HCT116 (cell line): Measurements from ENCODE around the gene ATAD3A. TPM values are rescaled to one million over a fixed set of nuclear protein-coding genes. Genes with fewer than 3 reads are reported as not detected.

ENCODE experiments used
- ATAC-seq: fragments of 200-7000 bp; cut with Tn5 transposase; 2 replicates; pipeline ENCODE4 v1.9.1; 2020; ENCODE audit warnings: mild to moderate bottlenecking, moderate library complexity
- BruUV-seq: library from RNA; stranded (reverse); fragments of 400-500 nt; replicated peaks from 2 replicates; lab custom pipeline; 2021; lab: Mats Ljungman, UMichigan
- CTCF ChIA-PET: fragments of 300-600 bp; sonication (Branson Sonifier 250); formaldehyde crosslinking; loops from one replicate; lab custom pipeline; 2021; ENCODE audit warnings: antibody characterized with exemption; lab: Charles Lee
- POLR2A ChIA-PET: fragments of 300-600, 350-600 bp; sonication (Branson Sonifier 250); formaldehyde crosslinking; loops from one replicate; lab custom pipeline; 2021; ENCODE audit warnings: antibody characterized with exemption; lab: Charles Lee
- RAD21 ChIA-PET, 2 experiments: fragments of 300-600 bp; sonication (Branson Sonifier 250); formaldehyde crosslinking; loops; one replicate each; lab custom pipeline; 2023; ENCODE audit warnings: low total read pairs in 2 of 2; ENCODE audit not compliant: uncharacterized antibody in 2 of 2, unreplicated experiment in 2 of 2, low non-redundant PET in 1 of 2; lab: Charles Lee
- DNase-seq: peaks from one replicate; pipeline ENCODE4 v3.0.0-alpha.2; 2010; ENCODE audit warnings: low read depth, low spot score
- H2AFZ ChIP-seq: fragments of 200-600 bp; shearing (Covaris generic), sonication (generic); 2 replicates; pipeline ENCODE4 v1.6.1; 2017; ENCODE audit warnings: low read depth, mixed run types, mixed read lengths, antibody characterized with exemption, low read length; ENCODE audit not compliant: poor library complexity, severe bottlenecking
- H3K27ac ChIP-seq: 2 replicates; pipeline ENCODE4 v1.5.1; 2012; ENCODE audit warnings: low read depth, low read length
- H3K27me3 ChIP-seq: fragments of 200-600 bp; sonication (generic); 2 replicates; pipeline ENCODE4 v1.6.1; 2016; ENCODE audit warnings: mixed run types, low read length, mixed read lengths; ENCODE audit not compliant: insufficient read depth
- H3K36me3 ChIP-seq, 2 experiments: fragments of 200-500 bp in 1 of 2; fragments of 200-600 bp in 1 of 2; sonication (Bioruptor generic) in 1 of 2; sonication (generic) in 1 of 2; 2 replicates each; pipeline versions ENCODE4 v1.5.1 to v1.6.1; 2014 to 2016; ENCODE audit warnings: low read length in 2 of 2, inconsistent platforms in 1 of 2, mixed read lengths in 1 of 2, mixed run types in 1 of 2; ENCODE audit not compliant: insufficient read depth in 2 of 2, control insufficient read depth in 1 of 2
- H3K4me1 ChIP-seq, 2 experiments: fragments of 200-600 bp in 1 of 2; sonication (generic) in 1 of 2; 2 replicates each; pipeline versions ENCODE4 v1.5.1 to v1.6.1; 2012 to 2017; ENCODE audit warnings: low read length in 2 of 2, inconsistent platforms in 1 of 2, mild to moderate bottlenecking in 1 of 2, mixed read lengths in 1 of 2, mixed run types in 1 of 2, moderate library complexity in 1 of 2; ENCODE audit not compliant: insufficient read depth in 2 of 2, control insufficient read depth in 1 of 2
- H3K4me2 ChIP-seq: fragments of 200-600 bp; sonication (generic); 2 replicates; pipeline ENCODE4 v1.6.1; 2017; ENCODE audit warnings: mixed run types, low read length, mixed read lengths
- H3K4me3 ChIP-seq, 2 experiments: fragments of 200-600 bp in 1 of 2; sonication (generic) in 1 of 2; replicated peaks in 1 of 2; 2 replicates each; pipeline ENCODE4 v1.5.1; 2011 to 2016; ENCODE audit warnings: low read length in 2 of 2, control low read depth in 1 of 2, low read depth in 1 of 2, mild to moderate bottlenecking in 1 of 2, mixed read lengths in 1 of 2, mixed run types in 1 of 2
- H3K79me2 ChIP-seq: fragments of 200-600 bp; sonication (generic); 2 replicates; pipeline ENCODE4 v1.6.1; 2017; ENCODE audit warnings: mild to moderate bottlenecking, mixed run types, low read length, moderate library complexity, mixed read lengths; ENCODE audit not compliant: insufficient read depth
- H3K9ac ChIP-seq: fragments of 200-600 bp; sonication (generic); 2 replicates; pipeline ENCODE4 v1.6.1; 2016; ENCODE audit warnings: low read length, mixed read lengths
- H3K9me2 ChIP-seq: fragments of 200-600 bp; sonication (generic), shearing (Covaris generic); 2 replicates; pipeline ENCODE4 v1.6.1; 2017; ENCODE audit warnings: mixed run types, mild to moderate bottlenecking, moderate library complexity; ENCODE audit not compliant: insufficient read depth
- H3K9me3 ChIP-seq, 2 experiments: fragments of 200-500 bp in 1 of 2; fragments of 200-600 bp in 1 of 2; sonication (Bioruptor generic) in 1 of 2; sonication (generic) in 1 of 2; 2 replicates each; pipeline ENCODE4 v1.6.1; 2014 to 2017; ENCODE audit warnings: low read length in 2 of 2, mixed read lengths in 2 of 2, inconsistent platforms in 1 of 2, low read depth in 1 of 2, mild to moderate bottlenecking in 1 of 2, mixed run types in 1 of 2, moderate library complexity in 1 of 2; ENCODE audit not compliant: control insufficient read depth in 1 of 2, insufficient read depth in 1 of 2
- H4K20me1 ChIP-seq: fragments of 200-600 bp; sonication (generic), shearing (Covaris generic); 2 replicates; pipeline ENCODE4 v1.6.1; 2017; ENCODE audit warnings: mixed run types, mild to moderate bottlenecking, moderate library complexity; ENCODE audit not compliant: insufficient read depth
- CBX3 ChIP-seq: IDR thresholded peaks from 2 replicates; pipeline ENCODE4 v1.6.1; 2012; ENCODE audit warnings: low read depth
- EGR1 ChIP-seq: IDR thresholded peaks from 2 replicates; pipeline ENCODE4 v1.6.1; 2012; ENCODE audit warnings: low read depth
- EZH2 ChIP-seq: fragments of 200-600 bp; sonication (generic); IDR thresholded peaks from 2 replicates; pipeline ENCODE4 v1.6.1; 2017; ENCODE audit warnings: antibody characterized with exemption, mixed run types
- EZH2phosphoT487 ChIP-seq: fragments of 200-600 bp; IDR thresholded peaks from 2 replicates; pipeline ENCODE4 v1.6.1; 2018; ENCODE audit warnings: antibody characterized with exemption, borderline replicate concordance
- FOSL1 ChIP-seq: IDR thresholded peaks from 2 replicates; pipeline ENCODE4 v1.6.1; 2012; ENCODE audit warnings: low read depth
- JUND ChIP-seq: IDR thresholded peaks from 2 replicates; pipeline ENCODE4 v1.6.1; 2012
- POLR2A ChIP-seq: IDR thresholded peaks from 2 replicates; pipeline ENCODE4 v1.7.0; 2011; ENCODE audit warnings: borderline replicate concordance; ENCODE audit not compliant: insufficient read depth, insufficient read length; ENCODE audit errors: extremely low read depth
- POLR2AphosphoS5 ChIP-seq: IDR thresholded peaks from 2 replicates; pipeline ENCODE4 v1.6.1; 2011; ENCODE audit warnings: mild to moderate bottlenecking, low read depth, low read length, moderate library complexity
- RAD21 ChIP-seq: IDR thresholded peaks from 2 replicates; pipeline ENCODE4 v1.6.1; 2012; ENCODE audit warnings: low read depth, mild to moderate bottlenecking
- SP1 ChIP-seq: IDR thresholded peaks from 2 replicates; pipeline ENCODE4 v1.6.1; 2012; ENCODE audit warnings: low read depth
- TCF7L2 ChIP-seq: IDR thresholded peaks from 2 replicates; pipeline ENCODE4 v1.7.0; 2011; ENCODE audit warnings: borderline replicate concordance, inconsistent platforms; ENCODE audit not compliant: insufficient read depth, insufficient read length; ENCODE audit errors: extremely low read depth
- YY1 ChIP-seq: IDR thresholded peaks from 2 replicates; pipeline ENCODE4 v1.6.1; 2011; ENCODE audit warnings: low read length, low read depth, moderate library complexity, mild to moderate bottlenecking; ENCODE audit not compliant: insufficient replicate concordance; ENCODE audit errors: extremely low read depth
- ZFX ChIP-seq: fragments of 450-650 bp; IDR thresholded peaks from 2 replicates; pipeline ENCODE4 v1.6.1; 2017
- intact Hi-C: fragments of 100-400 bp; cut with micrococcal nuclease; formaldehyde crosslinking; loops from 2 replicates; pipeline ENCODE4 v1.10.0; 2022
- total RNA-seq: library from RNA; stranded (reverse); gene quantifications from one replicate; pipeline ENCODE4 v1.2.1, GENCODE V29; 2021; ENCODE audit not compliant: unreplicated experiment
- TF ChIP-seq, protein P1 (sequence below): IDR thresholded peaks from 2 replicates; pipeline ENCODE4 v1.6.1; 2011; ENCODE audit warnings: mild to moderate bottlenecking, low read length, moderate library complexity; ENCODE audit not compliant: insufficient replicate concordance; ENCODE audit errors: extremely low read depth
- TF ChIP-seq, protein P2 (sequence below): IDR thresholded peaks from 2 replicates; pipeline ENCODE4 v1.6.1; 2012; ENCODE audit warnings: low read depth

ATAD3A gene
- total RNA-seq, 1 experiment from 2014 or later: 92.3 TPM

DNA sequence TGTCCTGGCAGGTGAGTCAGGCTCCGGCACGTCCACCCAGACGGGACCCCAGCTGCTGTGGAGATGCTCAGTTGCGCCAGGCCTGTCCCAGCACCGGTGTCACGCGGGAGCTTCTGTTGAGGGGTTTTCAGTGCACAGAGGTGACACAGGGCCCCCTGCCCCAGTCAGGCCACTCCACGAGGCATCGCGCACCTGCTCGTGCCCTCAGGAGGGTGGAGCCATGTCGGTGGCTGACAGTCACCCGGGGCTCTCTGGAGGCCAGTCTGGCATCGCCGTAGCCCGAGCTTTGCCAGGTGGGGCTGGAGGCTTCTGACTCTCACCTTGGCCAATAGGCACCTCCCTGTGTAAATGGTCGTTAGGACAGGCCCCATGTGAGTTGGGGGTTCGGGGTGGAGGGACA lies 17.4 kb downstream of the ATAD3A start:
- H3K9me3 ChIP-seq: no peaks in the 10 kb centered on the region; a peak in 1 of 4 replicates
- H3K4me3 ChIP-seq: no peak overlapping the region
- BruUV-seq: no TSS peak
- intact Hi-C loops: no loop called here
- no peak overlapping the region for H3K4me2 ChIP-seq
- POLR2A ChIA-PET: no interaction called here
- H3K79me2 ChIP-seq: no peaks in the 10 kb centered on the region
- CTCF ChIA-PET: no interaction called here
- no peak overlapping the region for H2AFZ ChIP-seq
- H3K27me3 ChIP-seq: no peaks in the 10 kb centered on the region
- no peak for TF ChIP-seq ZFX
- TF ChIP-seq EZH2phosphoT487: no peak
- no peak for TF ChIP-seq SP1
- no peak for TF ChIP-seq POLR2AphosphoS5
- TF ChIP-seq, protein P1, sequence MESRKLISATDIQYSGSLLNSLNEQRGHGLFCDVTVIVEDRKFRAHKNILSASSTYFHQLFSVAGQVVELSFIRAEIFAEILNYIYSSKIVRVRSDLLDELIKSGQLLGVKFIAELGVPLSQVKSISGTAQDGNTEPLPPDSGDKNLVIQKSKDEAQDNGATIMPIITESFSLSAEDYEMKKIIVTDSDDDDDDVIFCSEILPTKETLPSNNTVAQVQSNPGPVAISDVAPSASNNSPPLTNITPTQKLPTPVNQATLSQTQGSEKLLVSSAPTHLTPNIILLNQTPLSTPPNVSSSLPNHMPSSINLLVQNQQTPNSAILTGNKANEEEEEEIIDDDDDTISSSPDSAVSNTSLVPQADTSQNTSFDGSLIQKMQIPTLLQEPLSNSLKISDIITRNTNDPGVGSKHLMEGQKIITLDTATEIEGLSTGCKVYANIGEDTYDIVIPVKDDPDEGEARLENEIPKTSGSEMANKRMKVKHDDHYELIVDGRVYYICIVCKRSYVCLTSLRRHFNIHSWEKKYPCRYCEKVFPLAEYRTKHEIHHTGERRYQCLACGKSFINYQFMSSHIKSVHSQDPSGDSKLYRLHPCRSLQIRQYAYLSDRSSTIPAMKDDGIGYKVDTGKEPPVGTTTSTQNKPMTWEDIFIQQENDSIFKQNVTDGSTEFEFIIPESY: no peak
- DNase-seq (no peak), ATAC-seq (no peak)
- H3K4me1 ChIP-seq: no peaks in the 10 kb centered on the region
- RAD21 ChIA-PET: no interaction called here
- no peak overlapping the region for H3K27ac ChIP-seq
- H4K20me1 ChIP-seq: no peaks in the 10 kb centered on the region
- no peaks in the 10 kb centered on the region for H3K9me2 ChIP-seq
- peaks cover 6 to 39% of the 10 kb centered on the region in 2 experiments; a peak in 3 of 4 replicates for H3K36me3 ChIP-seq
- no peak overlapping the region for H3K9ac ChIP-seq

DNA sequence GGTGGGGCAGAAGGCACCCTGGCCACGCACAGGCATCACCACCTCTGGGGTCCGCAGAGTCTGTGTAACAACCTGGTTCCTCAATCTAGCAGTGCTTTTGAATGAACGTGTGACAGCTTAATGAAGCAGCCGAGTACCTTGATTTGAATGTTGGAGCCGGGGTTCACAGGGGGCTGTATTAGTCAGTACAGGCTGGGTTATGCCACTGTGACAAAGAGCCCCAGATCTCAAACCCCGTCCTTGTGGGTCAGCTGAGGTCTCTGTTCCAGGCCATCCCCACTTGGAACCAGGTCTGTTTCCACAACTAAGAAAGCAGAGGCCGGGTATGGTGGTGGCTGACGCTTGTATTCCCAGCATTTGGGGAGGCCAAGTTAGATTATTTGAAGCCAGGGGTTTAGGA lies 18.0 kb downstream of the ATAD3A start:
- no peak overlapping the region for H2AFZ ChIP-seq
- no peaks in the 10 kb centered on the region for H4K20me1 ChIP-seq
- no peak overlapping the region for H3K4me3 ChIP-seq
- H3K27ac ChIP-seq: no peak overlapping the region
- peaks cover 6 to 37% of the 10 kb centered on the region in 2 experiments; a peak in 3 of 4 replicates for H3K36me3 ChIP-seq
- ChIA-PET CTCF (no interaction called here), POLR2A (no interaction called here), RAD21 (no interaction called here)
- no peak overlapping the region for H3K4me2 ChIP-seq
- no peaks in the 10 kb centered on the region for H3K79me2 ChIP-seq
- no TSS peak for BruUV-seq
- no peak for DNase-seq
- H3K4me1 ChIP-seq: no peaks in the 10 kb centered on the region
- no peaks in the 10 kb centered on the region for H3K27me3 ChIP-seq
- H3K9me2 ChIP-seq: no peaks in the 10 kb centered on the region
- no peaks in the 10 kb centered on the region; a peak in 1 of 4 replicates for H3K9me3 ChIP-seq
- H3K9ac ChIP-seq: no peak overlapping the region
- no peak for ATAC-seq
- intact Hi-C loops: no loop called here
- TF ChIP-seq POLR2A (no peak), CBX3 (no peak), EGR1 (no peak), FOSL1 (no peak), SP1 (no peak), EZH2 (no peak), TCF7L2 (no peak), EZH2phosphoT487 (no peak), YY1 (no peak), ZFX (no peak), RAD21 (no peak), JUND (no peak)
- TF ChIP-seq, protein P2, sequence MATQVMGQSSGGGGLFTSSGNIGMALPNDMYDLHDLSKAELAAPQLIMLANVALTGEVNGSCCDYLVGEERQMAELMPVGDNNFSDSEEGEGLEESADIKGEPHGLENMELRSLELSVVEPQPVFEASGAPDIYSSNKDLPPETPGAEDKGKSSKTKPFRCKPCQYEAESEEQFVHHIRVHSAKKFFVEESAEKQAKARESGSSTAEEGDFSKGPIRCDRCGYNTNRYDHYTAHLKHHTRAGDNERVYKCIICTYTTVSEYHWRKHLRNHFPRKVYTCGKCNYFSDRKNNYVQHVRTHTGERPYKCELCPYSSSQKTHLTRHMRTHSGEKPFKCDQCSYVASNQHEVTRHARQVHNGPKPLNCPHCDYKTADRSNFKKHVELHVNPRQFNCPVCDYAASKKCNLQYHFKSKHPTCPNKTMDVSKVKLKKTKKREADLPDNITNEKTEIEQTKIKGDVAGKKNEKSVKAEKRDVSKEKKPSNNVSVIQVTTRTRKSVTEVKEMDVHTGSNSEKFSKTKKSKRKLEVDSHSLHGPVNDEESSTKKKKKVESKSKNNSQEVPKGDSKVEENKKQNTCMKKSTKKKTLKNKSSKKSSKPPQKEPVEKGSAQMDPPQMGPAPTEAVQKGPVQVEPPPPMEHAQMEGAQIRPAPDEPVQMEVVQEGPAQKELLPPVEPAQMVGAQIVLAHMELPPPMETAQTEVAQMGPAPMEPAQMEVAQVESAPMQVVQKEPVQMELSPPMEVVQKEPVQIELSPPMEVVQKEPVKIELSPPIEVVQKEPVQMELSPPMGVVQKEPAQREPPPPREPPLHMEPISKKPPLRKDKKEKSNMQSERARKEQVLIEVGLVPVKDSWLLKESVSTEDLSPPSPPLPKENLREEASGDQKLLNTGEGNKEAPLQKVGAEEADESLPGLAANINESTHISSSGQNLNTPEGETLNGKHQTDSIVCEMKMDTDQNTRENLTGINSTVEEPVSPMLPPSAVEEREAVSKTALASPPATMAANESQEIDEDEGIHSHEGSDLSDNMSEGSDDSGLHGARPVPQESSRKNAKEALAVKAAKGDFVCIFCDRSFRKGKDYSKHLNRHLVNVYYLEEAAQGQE: no peak
